Ureter (tissue), 1 donor: ENCODE measurements around the gene CNTLN. TPM values are rescaled to one million over a fixed set of nuclear protein-coding genes. Genes with fewer than 3 reads are reported as not detected.
"Not testable (repeated sequence)": the region's sequence is repeated elsewhere in the genome, so short reads cannot be mapped to it uniquely, and the experiment has no call there.

Source experiments
- DNase-seq: peaks from one replicate; pipeline ENCODE4 v3.0.0-alpha.2; 2020; ENCODE audit warnings: low spot score
- total RNA-seq: library from RNA; stranded (reverse); gene quantifications from one replicate; pipeline ENCODE4 v1.2.4, GENCODE V29; 2023
- donor health status: DM: yes; HTN: yes; CAD: no.

CNTLN gene
- total RNA-seq, 1 donor from 2014 or later = 10.6 TPM

DNA sequence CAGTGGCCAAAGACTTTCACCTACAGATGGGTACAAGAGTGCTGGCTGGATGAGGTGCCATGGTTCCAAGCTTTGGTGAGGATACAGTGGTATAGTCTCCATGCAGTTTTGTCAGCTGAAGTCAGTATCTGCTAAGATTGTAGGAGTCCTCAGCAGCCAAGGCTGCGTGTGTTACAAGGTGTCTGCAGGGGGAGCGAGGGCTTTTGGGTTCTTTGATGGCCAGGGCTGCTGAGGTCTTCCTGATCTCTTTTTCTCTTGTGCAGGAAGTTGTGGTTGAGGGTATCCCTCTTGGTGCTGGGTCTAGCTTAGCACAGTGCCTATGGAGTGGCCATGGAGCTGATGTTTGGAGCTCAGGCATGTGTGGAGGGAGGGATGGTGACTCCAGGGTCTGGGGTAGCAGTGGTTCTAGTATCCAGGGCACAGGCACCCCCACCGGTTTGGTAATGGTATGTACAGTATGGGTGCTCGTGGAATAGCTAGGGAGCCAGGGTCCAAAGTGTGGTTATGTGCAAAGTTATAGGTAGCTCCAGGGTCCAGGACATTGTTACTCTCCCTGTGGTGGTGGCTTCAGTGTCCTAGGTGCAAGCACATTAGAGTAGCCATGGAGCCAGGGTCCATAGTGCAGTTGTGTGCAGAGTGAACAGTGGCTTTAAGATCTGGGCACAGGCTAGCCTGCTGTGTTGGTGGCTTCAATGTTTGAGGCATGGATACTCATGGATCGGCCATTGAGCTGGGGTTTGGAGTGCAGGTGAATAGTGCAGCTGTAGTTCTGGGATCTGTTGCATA lies 36.7 kb downstream of the CNTLN start:
- no peak for DNase-seq

DNA sequence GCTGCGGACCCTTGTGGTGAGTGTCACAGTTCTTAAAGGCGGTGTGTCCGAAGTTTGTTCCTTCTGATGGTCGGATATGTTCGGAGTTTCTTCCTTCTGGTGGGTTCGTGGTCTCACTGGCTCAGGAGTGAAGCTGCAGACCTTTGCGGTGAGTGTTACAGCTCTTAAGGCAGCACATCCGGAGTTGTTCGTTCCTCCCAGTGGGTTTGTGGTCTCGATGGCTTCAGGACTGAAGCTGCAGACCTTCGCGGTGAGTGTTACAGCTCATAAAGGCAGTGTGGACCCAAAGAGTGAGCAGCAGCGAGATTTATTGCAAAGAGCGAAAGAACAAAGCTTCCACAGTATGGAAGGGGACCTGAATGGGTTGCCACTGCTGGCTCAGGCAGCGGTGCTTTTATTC lies 42.7 kb downstream of the CNTLN start:
- DNase-seq = not testable (repeated sequence)

DNA sequence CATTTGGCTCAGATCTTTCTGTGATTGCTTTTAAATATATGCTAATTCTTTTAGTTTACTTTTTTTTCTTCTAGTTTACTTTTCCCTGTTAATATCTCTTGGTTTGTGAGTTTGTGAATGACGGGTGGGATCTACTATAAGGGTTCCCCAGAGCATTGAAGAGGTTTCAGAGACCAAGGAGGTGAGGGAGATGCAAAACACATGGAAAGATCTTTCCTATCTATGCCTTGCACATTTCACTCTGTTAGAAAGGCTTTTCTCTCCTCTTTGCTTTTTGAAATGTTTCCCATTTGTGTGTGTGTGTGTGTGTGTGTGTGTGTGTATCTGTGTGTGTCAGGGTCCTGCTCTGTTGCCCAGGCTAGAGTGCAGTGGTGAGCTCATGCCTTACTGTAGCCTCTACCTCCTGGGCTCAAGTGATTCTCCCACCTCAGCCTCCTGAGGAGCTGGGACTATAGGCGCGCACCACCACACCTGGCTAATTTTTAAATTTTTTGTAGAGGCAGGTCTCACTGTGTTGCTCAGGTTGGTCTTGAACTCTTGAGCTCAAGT lies 50.7 kb downstream of the CNTLN start:
- no peak for DNase-seq

DNA sequence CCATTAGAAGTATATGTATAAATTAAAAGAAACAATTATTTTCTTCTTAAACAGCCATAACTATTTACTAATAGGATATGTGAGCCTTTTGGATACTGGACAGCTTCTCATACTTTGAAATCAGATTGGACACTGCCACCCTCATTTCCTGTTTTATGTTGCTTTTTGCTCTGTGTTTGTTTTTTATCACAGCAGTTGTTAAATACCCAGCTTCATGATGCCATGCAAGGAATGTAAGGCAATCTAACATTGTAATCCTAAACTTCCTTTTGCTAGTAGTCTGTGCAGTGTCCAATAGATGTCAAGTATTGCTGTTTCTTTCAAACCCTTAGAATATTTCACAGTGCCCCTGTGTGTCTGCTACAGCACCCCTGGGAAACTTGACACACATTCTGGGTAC lies 56.2 kb downstream of the CNTLN start:
- no peak for DNase-seq

DNA sequence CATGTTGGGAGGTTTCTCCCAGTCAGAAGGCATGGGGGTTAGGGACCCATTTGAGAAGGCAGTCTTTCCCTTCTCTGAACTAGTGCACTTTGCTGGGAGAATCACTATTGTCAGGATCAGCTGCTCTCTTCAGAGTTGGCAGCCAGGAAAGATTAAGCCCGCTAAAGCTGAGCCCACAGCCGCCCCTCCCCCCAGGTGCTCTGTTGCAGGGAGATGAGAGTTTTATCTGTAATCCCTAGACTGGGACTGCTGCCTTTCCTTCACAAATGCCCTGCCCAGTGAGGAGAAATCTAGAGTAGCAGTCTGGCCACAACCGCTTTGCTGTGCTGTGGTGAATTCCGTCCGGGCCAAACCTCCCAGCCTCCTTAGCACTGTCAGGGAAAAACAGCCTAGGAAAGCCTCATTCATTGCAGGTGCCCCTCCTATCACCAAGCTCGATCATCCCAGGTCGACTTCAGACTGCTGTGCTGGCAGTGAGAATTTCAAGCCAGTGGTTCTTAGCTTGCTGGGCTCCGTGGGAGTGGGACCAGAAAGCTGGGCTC lies 69.8 kb downstream of the CNTLN start:
- DNase-seq = no peak

GRCh38 chr9:17216011-17216410 lies 81.2 kb downstream of the CNTLN start:
- DNase-seq = no peak

- DNase-seq = no peak
These were observed 81.8 kb downstream of the CNTLN start for GRCh38 chr9:17216646-17217045.

- no peak for DNase-seq
These were observed 82.4 kb downstream of the CNTLN start for GRCh38 chr9:17217272-17217671.

DNA sequence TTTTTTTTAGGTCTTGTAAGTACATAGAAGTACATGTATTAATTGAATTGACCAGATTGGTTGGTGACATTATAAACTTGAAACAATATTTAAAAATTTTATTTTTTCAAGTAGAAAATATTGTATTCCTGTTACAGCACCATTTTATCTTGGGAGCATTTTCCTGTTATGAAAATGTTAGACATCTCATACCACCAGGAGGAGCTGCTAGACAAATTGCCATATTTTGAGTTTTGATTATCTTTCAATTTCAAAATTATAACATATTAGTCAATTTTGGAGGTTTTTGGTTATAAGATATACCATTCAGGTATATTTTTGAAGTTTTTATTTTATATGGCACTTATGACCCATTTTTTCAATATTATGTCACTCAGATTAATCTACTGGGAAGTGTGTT lies 84.4 kb downstream of the CNTLN start:
- no peak for DNase-seq

GRCh38 chr9:17222932-17223331 lies 88.1 kb downstream of the CNTLN start:
- DNase-seq = no peak

- no peak for DNase-seq
These were observed 90.6 kb downstream of the CNTLN start for GRCh38 chr9:17225407-17225806.

DNA sequence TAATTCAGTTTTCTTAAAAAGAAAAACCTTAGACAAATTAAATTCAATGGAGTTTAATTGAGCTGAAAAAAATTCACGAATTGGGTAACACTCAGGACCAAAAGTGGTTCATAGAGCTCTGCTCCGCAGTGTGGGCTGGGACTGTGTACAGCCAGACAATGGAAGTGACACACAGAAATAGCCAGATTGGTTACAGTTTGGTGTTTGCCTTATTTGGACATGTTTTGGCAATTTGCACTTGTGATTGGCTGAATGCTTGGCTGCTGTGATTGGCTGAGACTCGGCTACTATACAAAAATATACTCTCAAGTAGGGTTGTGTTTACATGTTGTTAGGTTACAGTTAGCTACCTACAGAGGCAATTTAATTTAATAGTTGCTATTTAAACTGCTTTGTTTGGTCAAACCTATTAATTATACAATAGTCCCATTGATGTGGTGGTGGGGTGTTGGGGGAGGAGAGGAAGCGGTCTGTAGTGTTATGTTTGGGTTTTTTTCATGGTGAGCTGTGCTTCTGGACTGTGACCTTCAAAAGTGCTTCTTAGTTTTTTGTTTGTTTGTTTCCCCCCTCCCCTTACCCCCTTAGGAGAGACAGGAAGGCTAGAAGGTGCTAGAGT lies 95.2 kb downstream of the CNTLN start:
- DNase-seq = no peak

- no peak for DNase-seq
These were observed 95.8 kb downstream of the CNTLN start for GRCh38 chr9:17230646-17231045.

GRCh38 chr9:17236147-17236546 lies 101.3 kb downstream of the CNTLN start:
- DNase-seq = no peak

DNA sequence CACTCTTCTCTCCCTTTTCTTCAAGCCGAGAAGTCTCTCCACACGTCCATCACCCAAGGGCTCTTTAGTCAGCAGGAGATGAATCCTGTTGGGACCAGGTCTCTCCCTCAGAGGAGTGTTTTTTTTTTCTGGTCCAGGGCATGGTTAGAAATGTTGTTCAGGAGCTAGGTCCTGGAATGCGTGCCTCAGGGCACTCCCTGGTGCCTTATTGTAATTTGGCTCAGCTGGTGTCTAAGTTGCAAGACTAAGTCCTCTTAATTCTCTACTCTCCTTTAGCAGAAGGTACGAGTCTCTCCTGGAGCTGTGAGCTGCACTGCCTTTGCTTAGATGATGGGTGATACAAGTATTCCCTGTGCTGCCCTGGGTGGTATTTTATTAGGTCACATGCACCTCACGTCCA lies 111.9 kb downstream of the CNTLN start:
- DNase-seq = no peak

- no peak for DNase-seq
These were observed 116.3 kb downstream of the CNTLN start for GRCh38 chr9:17251100-17251499.

DNA sequence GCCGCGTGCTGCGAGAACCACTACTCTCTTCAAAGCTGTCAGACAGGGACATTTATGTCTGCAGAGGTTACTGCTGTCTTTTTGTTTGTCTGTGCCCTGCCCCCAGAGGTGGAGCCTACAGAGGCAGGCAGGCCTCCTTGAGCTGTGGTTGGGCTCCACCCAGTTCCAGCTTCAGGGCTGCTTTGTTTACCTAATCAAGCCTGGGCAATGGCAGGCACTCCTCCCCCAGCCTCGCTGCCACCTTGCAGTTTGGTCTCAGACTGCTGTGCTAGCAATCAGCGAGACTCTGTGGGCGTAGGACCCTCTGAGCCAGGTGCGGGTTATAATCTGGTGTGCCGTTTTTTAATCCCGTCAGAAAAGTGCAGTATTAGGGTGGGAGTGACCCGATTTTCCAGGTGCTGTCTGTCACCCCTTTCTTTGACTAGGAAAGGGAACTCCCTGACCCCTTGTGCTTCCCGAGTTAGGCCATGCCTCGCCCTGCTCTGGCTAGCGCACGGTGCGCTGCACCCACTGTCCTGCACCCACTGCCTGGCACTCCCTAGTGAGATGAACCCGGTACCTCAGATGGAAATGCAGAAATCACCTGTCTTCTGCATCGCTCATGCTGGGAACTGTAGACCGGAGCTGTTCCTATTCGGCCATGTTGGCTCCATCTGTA lies 133.8 kb downstream of the CNTLN start:
- not testable (repeated sequence) for DNase-seq

DNA sequence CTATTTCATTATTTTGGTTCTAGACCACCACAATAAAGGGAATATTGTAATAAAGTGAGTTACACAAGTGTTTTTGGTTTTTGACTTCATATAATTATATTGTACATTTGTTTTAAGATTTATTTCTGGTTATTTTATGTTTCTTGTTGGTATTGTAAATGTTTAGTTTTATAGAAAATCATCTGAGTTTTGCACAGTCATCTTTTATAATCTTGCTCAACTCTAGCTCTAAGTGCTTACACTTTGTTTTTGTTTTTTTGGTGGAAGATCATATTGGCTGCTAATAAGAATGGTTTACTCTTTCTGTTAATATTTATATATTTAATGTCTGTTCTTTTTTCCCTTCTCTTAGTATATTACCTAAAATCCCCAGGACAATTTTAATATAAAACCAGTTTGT lies 135.0 kb downstream of the CNTLN start:
- DNase-seq = no peak

GRCh38 chr9:17272536-17272935 lies 137.7 kb downstream of the CNTLN start:
- no peak for DNase-seq

- DNase-seq = no peak
These were observed 145.6 kb downstream of the CNTLN start for GRCh38 chr9:17280350-17281012.

DNA sequence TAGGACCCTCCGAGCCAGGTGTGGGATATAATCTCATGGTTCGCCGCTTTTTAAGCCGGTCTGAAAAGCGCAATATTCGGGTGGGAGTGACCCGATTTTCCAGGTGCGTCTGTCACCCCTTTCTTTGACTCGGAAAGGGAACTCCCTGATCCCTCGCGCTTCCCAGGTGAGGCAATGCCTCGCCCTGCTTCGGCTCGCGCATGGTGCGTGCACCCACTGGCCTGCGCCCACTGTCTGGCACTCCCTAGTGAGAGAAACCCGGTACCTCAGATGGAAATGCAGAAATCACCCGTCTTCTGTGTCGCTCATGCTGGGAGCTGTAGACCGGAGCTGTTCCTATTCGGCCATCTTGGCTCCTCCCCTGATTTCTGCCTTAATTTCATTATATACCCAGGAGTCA lies 155.8 kb downstream of the CNTLN start:
- DNase-seq = not testable (repeated sequence)

GRCh38 chr9:17291766-17292165 lies 156.9 kb downstream of the CNTLN start:
- DNase-seq = no peak
